Astrocyte (in vitro differentiated cells and primary cell): Measurements from ENCODE around the gene TAF5L. TPM values are rescaled to one million over a fixed set of nuclear protein-coding genes. Genes with fewer than 3 reads are reported as not detected.

ENCODE experiments used
- DNase-seq: peaks from one replicate; pipeline ENCODE4 v3.0.0-alpha.2; 2010; ENCODE audit warnings: low read depth
- FAIRE-seq: peaks from 2 replicates; lab custom pipeline; 2011; peaks lifted over from hg19 to GRCh38; lab: Jason Lieb, UNC
- H2AFZ ChIP-seq: 2 replicates; pipeline ENCODE4 v1.6.0; 2012; ENCODE audit warnings: low read depth, low read length, inconsistent platforms
- H3K27ac ChIP-seq: 2 replicates; pipeline ENCODE4 v1.5.1; 2011; ENCODE audit warnings: low read depth, low read length, inconsistent platforms
- H3K27me3 ChIP-seq: 2 replicates; pipeline ENCODE4 v1.6.0; 2011; ENCODE audit warnings: low read length, inconsistent platforms; ENCODE audit not compliant: insufficient read depth
- H3K36me3 ChIP-seq: 2 replicates; pipeline ENCODE4 v1.5.1; 2011; ENCODE audit warnings: low read length, inconsistent platforms; ENCODE audit not compliant: insufficient read depth
- H3K4me1 ChIP-seq: 2 replicates; pipeline ENCODE4 v1.5.1; 2011; ENCODE audit warnings: low read length, inconsistent platforms; ENCODE audit not compliant: insufficient read depth
- H3K4me2 ChIP-seq: 2 replicates; pipeline ENCODE4 v1.6.0; 2012; ENCODE audit warnings: low read length, inconsistent platforms
- H3K4me3 ChIP-seq: 2 replicates; pipeline ENCODE4 v1.5.1; 2011; ENCODE audit warnings: low read depth, mild to moderate bottlenecking, low read length, inconsistent platforms; ENCODE audit not compliant: insufficient read depth
- H3K79me2 ChIP-seq: 2 replicates; pipeline ENCODE4 v1.6.0; 2012; ENCODE audit warnings: mild to moderate bottlenecking, low read length, inconsistent platforms; ENCODE audit not compliant: insufficient read depth
- H3K9ac ChIP-seq: 2 replicates; pipeline ENCODE4 v1.6.0; 2012; ENCODE audit warnings: mild to moderate bottlenecking, low read length, inconsistent platforms
- H3K9me3 ChIP-seq: 2 replicates; pipeline ENCODE4 v1.5.1; 2012; ENCODE audit warnings: low read depth, mild to moderate bottlenecking, low read length, inconsistent platforms; ENCODE audit not compliant: insufficient read depth
- H4K20me1 ChIP-seq: 2 replicates; pipeline ENCODE4 v1.6.0; 2012; ENCODE audit warnings: low read length, inconsistent platforms; ENCODE audit not compliant: insufficient read depth
- H3K27ac Mint-ChIP-seq: one replicate; pipeline ENCODE4 v1.8.0; 2021; ENCODE audit warnings: mild to moderate bottlenecking, mixed read lengths; ENCODE audit not compliant: unreplicated experiment
- H3K27me3 Mint-ChIP-seq: one replicate; pipeline ENCODE4 v1.8.0; 2021; ENCODE audit warnings: low read depth, mixed read lengths; ENCODE audit not compliant: unreplicated experiment
- H3K36me3 Mint-ChIP-seq: one replicate; pipeline ENCODE4 v1.8.0; 2021; ENCODE audit warnings: low read depth, mixed read lengths; ENCODE audit not compliant: unreplicated experiment
- H3K4me1 Mint-ChIP-seq: one replicate; pipeline ENCODE4 v1.8.0; 2021; ENCODE audit warnings: low read depth, mixed read lengths; ENCODE audit not compliant: unreplicated experiment
- H3K4me3 Mint-ChIP-seq: one replicate; pipeline ENCODE4 v1.8.0; 2021; ENCODE audit warnings: mild to moderate bottlenecking, moderate library complexity, mixed read lengths; ENCODE audit not compliant: unreplicated experiment
- H3K9me3 Mint-ChIP-seq: one replicate; pipeline ENCODE4 v1.8.0; 2021; ENCODE audit warnings: mild to moderate bottlenecking, mixed read lengths; ENCODE audit not compliant: unreplicated experiment
- EZH2 ChIP-seq: IDR thresholded peaks from 2 replicates; pipeline ENCODE4 v1.6.1; 2012; ENCODE audit warnings: mild to moderate bottlenecking, low read length, inconsistent platforms; ENCODE audit not compliant: insufficient read depth
- total RNA-seq: library from RNA; stranded (reverse); gene quantifications from 2 replicates; pipeline ENCODE4 v1.2.1, GENCODE V29; 2021
- TF ChIP-seq, protein P1 (sequence below): IDR thresholded peaks from 2 replicates; pipeline ENCODE4 v1.5.1; 2011; ENCODE audit warnings: low read depth, mild to moderate bottlenecking, inconsistent platforms, low read length, moderate library complexity; ENCODE audit not compliant: insufficient read depth

Gene TAF5L
- total RNA-seq, 1 donor from 2014 or later = 23.5 TPM

DNA sequence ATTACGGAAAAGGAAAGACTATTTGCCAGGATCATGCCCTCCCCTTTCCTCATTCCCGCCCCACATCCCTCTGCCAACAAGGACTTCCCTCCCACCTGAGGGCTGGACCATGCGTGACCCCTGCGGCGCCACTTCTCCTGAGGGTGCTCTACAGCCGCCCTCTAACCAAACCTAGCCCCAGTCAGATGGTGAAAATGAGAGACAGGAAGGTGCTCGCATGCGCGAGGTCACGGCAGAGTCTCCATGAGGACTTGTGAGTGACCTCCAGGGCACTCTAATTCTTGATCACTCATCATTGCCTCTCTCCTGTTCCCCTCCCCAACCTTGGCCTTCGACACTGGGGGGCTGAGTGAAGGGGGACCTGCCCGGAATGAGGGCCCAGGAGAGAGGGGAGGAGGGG, 32.1 kb downstream of the TAF5L start:
- no peaks in the 10 kb centered on the region for H3K9me3 Mint-ChIP-seq
- H3K27ac Mint-ChIP-seq = no peak overlapping the region
- no peak overlapping the region for H3K27ac ChIP-seq
- H4K20me1 ChIP-seq = peaks cover 21% of the 10 kb centered on the region
- no peak for FAIRE-seq
- H3K4me2 ChIP-seq = no peak overlapping the region
- H3K27me3 Mint-ChIP-seq = no peaks in the 10 kb centered on the region
- no peak for DNase-seq
- H3K9ac ChIP-seq = no peak overlapping the region
- no peak overlapping the region for H3K4me3 ChIP-seq
- no peaks in the 10 kb centered on the region for H3K27me3 ChIP-seq
- peaks cover 4% of the 10 kb centered on the region for H3K36me3 ChIP-seq
- TF ChIP-seq, protein P1, sequence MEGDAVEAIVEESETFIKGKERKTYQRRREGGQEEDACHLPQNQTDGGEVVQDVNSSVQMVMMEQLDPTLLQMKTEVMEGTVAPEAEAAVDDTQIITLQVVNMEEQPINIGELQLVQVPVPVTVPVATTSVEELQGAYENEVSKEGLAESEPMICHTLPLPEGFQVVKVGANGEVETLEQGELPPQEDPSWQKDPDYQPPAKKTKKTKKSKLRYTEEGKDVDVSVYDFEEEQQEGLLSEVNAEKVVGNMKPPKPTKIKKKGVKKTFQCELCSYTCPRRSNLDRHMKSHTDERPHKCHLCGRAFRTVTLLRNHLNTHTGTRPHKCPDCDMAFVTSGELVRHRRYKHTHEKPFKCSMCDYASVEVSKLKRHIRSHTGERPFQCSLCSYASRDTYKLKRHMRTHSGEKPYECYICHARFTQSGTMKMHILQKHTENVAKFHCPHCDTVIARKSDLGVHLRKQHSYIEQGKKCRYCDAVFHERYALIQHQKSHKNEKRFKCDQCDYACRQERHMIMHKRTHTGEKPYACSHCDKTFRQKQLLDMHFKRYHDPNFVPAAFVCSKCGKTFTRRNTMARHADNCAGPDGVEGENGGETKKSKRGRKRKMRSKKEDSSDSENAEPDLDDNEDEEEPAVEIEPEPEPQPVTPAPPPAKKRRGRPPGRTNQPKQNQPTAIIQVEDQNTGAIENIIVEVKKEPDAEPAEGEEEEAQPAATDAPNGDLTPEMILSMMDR = no peak
- no peak for TF ChIP-seq EZH2
- H3K36me3 Mint-ChIP-seq = peaks cover 14% of the 10 kb centered on the region
- no peak overlapping the region for H2AFZ ChIP-seq
- H3K4me3 Mint-ChIP-seq = no peak overlapping the region
- no peaks in the 10 kb centered on the region for H3K9me3 ChIP-seq
- H3K4me1 Mint-ChIP-seq = peaks cover 9% of the 10 kb centered on the region
- H3K79me2 ChIP-seq = peaks cover 27% of the 10 kb centered on the region
- H3K4me1 ChIP-seq = peaks cover 8% of the 10 kb centered on the region

DNA sequence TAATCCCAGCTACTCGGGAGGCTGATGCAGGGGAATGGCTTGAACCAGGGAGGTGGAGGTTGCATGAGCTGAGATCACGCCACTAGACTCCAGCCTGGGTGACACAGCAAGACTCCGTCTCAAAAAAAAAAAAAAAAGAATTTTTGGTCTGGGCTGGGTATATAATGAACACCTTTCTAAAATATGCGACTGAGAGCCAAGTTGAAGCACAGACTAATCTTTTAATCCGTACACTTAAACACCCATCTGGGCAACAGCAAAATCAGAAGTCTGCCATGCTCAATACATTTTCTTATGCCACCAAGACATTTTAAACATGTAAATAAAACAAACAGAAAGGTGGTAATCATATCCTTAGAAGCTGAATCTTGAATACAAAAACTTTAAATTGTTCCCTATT, 35.8 kb downstream of the TAF5L start:
- H2AFZ ChIP-seq = no peak overlapping the region
- H3K4me3 ChIP-seq = no peak overlapping the region
- DNase-seq (no peak), FAIRE-seq (no peak)
- H3K36me3 ChIP-seq = peaks cover 4% of the 10 kb centered on the region
- H3K9ac ChIP-seq = no peak overlapping the region
- Mint-ChIP-seq H3K27me3 (no peaks in the 10 kb centered on the region), H3K9me3 (no peaks in the 10 kb centered on the region), H3K4me3 (no peak overlapping the region), H3K27ac (no peak overlapping the region), H3K4me1 (peaks cover 2% of the 10 kb centered on the region), H3K36me3 (peaks cover 10% of the 10 kb centered on the region)
- peaks cover 10% of the 10 kb centered on the region for H3K79me2 ChIP-seq
- H3K27me3 ChIP-seq = no peaks in the 10 kb centered on the region
- no peak overlapping the region for H3K27ac ChIP-seq
- no peak for TF ChIP-seq EZH2
- TF ChIP-seq, protein P1 = no peak
- peaks cover under 1% of the 10 kb centered on the region for H4K20me1 ChIP-seq
- H3K4me2 ChIP-seq = no peak overlapping the region
- H3K9me3 ChIP-seq = no peaks in the 10 kb centered on the region
- H3K4me1 ChIP-seq = no peaks in the 10 kb centered on the region

DNA sequence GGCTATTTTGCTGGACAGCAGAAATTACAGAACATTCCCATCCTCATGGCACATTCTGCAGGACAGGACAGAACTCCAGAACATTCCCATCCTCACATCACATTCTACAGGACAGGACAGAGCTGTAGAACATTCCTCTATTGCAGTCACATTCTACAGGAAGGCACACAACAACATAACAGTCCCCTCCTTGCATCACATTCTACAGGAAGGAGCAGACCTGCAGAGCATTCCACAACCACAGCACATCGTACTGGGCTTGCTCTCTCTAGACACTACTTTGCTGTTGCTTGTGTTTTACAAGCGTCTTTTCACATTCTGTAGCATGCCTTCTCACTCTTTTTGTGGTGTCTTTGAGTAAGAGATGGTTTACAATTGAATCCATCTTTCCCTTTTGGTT, 40.6 kb downstream of the TAF5L start:
- H3K36me3 ChIP-seq = no peaks in the 10 kb centered on the region
- no peaks in the 10 kb centered on the region for H3K79me2 ChIP-seq
- no peak overlapping the region for H2AFZ ChIP-seq
- TF ChIP-seq EZH2 = no peak
- TF ChIP-seq, protein P1 = no peak
- no peaks in the 10 kb centered on the region for H3K4me1 ChIP-seq
- no peaks in the 10 kb centered on the region for H3K27me3 ChIP-seq
- no peaks in the 10 kb centered on the region for H4K20me1 ChIP-seq
- DNase-seq (no peak), FAIRE-seq (no peak)
- no peaks in the 10 kb centered on the region for H3K27me3 Mint-ChIP-seq
- H3K4me2 ChIP-seq = no peak overlapping the region
- peaks cover 4% of the 10 kb centered on the region for H3K4me1 Mint-ChIP-seq
- no peak overlapping the region for H3K4me3 Mint-ChIP-seq
- H3K27ac ChIP-seq = no peak overlapping the region
- H3K9ac ChIP-seq = no peak overlapping the region
- H3K9me3 ChIP-seq = no peaks in the 10 kb centered on the region
- H3K9me3 Mint-ChIP-seq = no peaks in the 10 kb centered on the region
- H3K4me3 ChIP-seq = no peak overlapping the region
- H3K36me3 Mint-ChIP-seq = peaks cover 2% of the 10 kb centered on the region
- no peak overlapping the region for H3K27ac Mint-ChIP-seq
